HEK293 (cell line): ENCODE data around the gene ASF1B.

Experiments
- BCL11B ChIP-seq: fragments of 450-650 bp; formaldehyde crosslinking; IDR thresholded peaks from 2 replicates; pipeline ENCODE4 v1.5.1; 2016; ENCODE audit warnings: low read depth, missing biosample characterization, missing genetic modification characterization
- KLF1 ChIP-seq: fragments of 450-650 bp; formaldehyde crosslinking; IDR thresholded peaks from 2 replicates; pipeline ENCODE4 v1.5.1; 2016; ENCODE audit warnings: missing biosample characterization, missing genetic modification characterization
- KLF10 ChIP-seq: fragments of 450-650 bp; IDR thresholded peaks from 2 replicates; pipeline ENCODE4 v1.5.1; 2018; ENCODE audit warnings: missing biosample characterization, mild to moderate bottlenecking, missing genetic modification characterization
- KLF17 ChIP-seq: fragments of 450-650 bp; formaldehyde crosslinking; IDR thresholded peaks from 2 replicates; pipeline ENCODE4 v1.5.1; 2016; ENCODE audit warnings: missing biosample characterization, missing genetic modification characterization
- MYNN ChIP-seq: fragments of 450-650 bp; formaldehyde crosslinking; IDR thresholded peaks from 2 replicates; pipeline ENCODE4 v1.5.1; 2016; ENCODE audit warnings: missing biosample characterization, missing genetic modification characterization, borderline replicate concordance
- PRDM10 ChIP-seq: fragments of 450-650 bp; formaldehyde crosslinking; IDR thresholded peaks from 2 replicates; pipeline ENCODE4 v1.5.1; 2016; ENCODE audit warnings: missing biosample characterization, missing genetic modification characterization
- SCRT1 ChIP-seq: fragments of 450-650 bp; formaldehyde crosslinking; IDR thresholded peaks from 2 replicates; pipeline ENCODE4 v1.5.1; 2016; ENCODE audit warnings: missing biosample characterization, missing genetic modification characterization, borderline replicate concordance
- SCRT2 ChIP-seq: fragments of 450-650 bp; formaldehyde crosslinking; IDR thresholded peaks from 2 replicates; pipeline ENCODE4 v1.5.1; 2016; ENCODE audit warnings: missing biosample characterization, missing genetic modification characterization
- SP2 ChIP-seq: fragments of 450-650 bp; formaldehyde crosslinking; IDR thresholded peaks from 2 replicates; pipeline ENCODE4 v1.5.1; 2016; ENCODE audit warnings: missing biosample characterization, missing genetic modification characterization
- SP3 ChIP-seq: fragments of 450-650 bp; formaldehyde crosslinking; IDR thresholded peaks from 2 replicates; pipeline ENCODE4 v1.5.1; 2016; ENCODE audit warnings: missing biosample characterization, missing genetic modification characterization
- TCF7L2 ChIP-seq: IDR thresholded peaks from 2 replicates; pipeline ENCODE4 v1.6.1; 2011; ENCODE audit warnings: low read depth, mild to moderate bottlenecking, inconsistent platforms, low read length, moderate library complexity, borderline replicate concordance
- ZNF114 ChIP-seq: fragments of 450-650 bp; formaldehyde crosslinking; IDR thresholded peaks from 2 replicates; pipeline ENCODE4 v1.5.0; 2017; ENCODE audit warnings: missing biosample characterization, missing genetic modification characterization
- ZNF148 ChIP-seq: fragments of 450-650 bp; formaldehyde crosslinking; IDR thresholded peaks from 2 replicates; pipeline ENCODE4 v1.5.0; 2017; ENCODE audit warnings: missing biosample characterization, missing genetic modification characterization, borderline replicate concordance
- ZNF335 ChIP-seq: fragments of 450-650 bp; formaldehyde crosslinking; conservative IDR thresholded peaks from 2 replicates; pipeline ENCODE4 v1.5.1; 2016; ENCODE audit warnings: missing biosample characterization, missing genetic modification characterization
- ZNF549 ChIP-seq: fragments of 450-650 bp; IDR thresholded peaks from 2 replicates; pipeline ENCODE4 v1.5.1; 2018; ENCODE audit warnings: missing biosample characterization, missing genetic modification characterization, mild to moderate bottlenecking, inconsistent platforms, moderate library complexity
- ZNF558 ChIP-seq: fragments of 450-650 bp; formaldehyde crosslinking; IDR thresholded peaks from 2 replicates; pipeline ENCODE4 v1.5.1; 2016; ENCODE audit warnings: missing biosample characterization, missing genetic modification characterization
- ZNF629 ChIP-seq: fragments of 450-650 bp; formaldehyde crosslinking; IDR thresholded peaks from 2 replicates; pipeline ENCODE4 v1.5.1; 2017; ENCODE audit warnings: missing biosample characterization, missing genetic modification characterization
- ZNF660 ChIP-seq: fragments of 450-650 bp; IDR thresholded peaks from 2 replicates; pipeline ENCODE4 v1.5.1; 2018; ENCODE audit warnings: missing biosample characterization, mild to moderate bottlenecking, missing genetic modification characterization
- TF ChIP-seq, protein P1 (sequence below): fragments of 450-650 bp; formaldehyde crosslinking; conservative IDR thresholded peaks from 2 replicates; pipeline ENCODE4 v1.5.1; 2016; ENCODE audit warnings: low read depth, missing biosample characterization, missing genetic modification characterization
- TF ChIP-seq, protein P2 (sequence below): fragments of 450-650 bp; formaldehyde crosslinking; IDR thresholded peaks from 2 replicates; pipeline ENCODE4 v1.5.1; 2017; ENCODE audit warnings: missing biosample characterization, missing genetic modification characterization
- TF ChIP-seq, protein P3 (sequence below): fragments of 450-650 bp; formaldehyde crosslinking; IDR thresholded peaks from 2 replicates; pipeline ENCODE4 v1.5.1; 2016; ENCODE audit warnings: missing biosample characterization, missing genetic modification characterization

The ASF1B gene

GRCh38 chr19:14072535-14073260 lies 63.7 kb downstream of the ASF1B start, which contains the start of gene MISP3 (continued):
- TF ChIP-seq, protein P1, sequence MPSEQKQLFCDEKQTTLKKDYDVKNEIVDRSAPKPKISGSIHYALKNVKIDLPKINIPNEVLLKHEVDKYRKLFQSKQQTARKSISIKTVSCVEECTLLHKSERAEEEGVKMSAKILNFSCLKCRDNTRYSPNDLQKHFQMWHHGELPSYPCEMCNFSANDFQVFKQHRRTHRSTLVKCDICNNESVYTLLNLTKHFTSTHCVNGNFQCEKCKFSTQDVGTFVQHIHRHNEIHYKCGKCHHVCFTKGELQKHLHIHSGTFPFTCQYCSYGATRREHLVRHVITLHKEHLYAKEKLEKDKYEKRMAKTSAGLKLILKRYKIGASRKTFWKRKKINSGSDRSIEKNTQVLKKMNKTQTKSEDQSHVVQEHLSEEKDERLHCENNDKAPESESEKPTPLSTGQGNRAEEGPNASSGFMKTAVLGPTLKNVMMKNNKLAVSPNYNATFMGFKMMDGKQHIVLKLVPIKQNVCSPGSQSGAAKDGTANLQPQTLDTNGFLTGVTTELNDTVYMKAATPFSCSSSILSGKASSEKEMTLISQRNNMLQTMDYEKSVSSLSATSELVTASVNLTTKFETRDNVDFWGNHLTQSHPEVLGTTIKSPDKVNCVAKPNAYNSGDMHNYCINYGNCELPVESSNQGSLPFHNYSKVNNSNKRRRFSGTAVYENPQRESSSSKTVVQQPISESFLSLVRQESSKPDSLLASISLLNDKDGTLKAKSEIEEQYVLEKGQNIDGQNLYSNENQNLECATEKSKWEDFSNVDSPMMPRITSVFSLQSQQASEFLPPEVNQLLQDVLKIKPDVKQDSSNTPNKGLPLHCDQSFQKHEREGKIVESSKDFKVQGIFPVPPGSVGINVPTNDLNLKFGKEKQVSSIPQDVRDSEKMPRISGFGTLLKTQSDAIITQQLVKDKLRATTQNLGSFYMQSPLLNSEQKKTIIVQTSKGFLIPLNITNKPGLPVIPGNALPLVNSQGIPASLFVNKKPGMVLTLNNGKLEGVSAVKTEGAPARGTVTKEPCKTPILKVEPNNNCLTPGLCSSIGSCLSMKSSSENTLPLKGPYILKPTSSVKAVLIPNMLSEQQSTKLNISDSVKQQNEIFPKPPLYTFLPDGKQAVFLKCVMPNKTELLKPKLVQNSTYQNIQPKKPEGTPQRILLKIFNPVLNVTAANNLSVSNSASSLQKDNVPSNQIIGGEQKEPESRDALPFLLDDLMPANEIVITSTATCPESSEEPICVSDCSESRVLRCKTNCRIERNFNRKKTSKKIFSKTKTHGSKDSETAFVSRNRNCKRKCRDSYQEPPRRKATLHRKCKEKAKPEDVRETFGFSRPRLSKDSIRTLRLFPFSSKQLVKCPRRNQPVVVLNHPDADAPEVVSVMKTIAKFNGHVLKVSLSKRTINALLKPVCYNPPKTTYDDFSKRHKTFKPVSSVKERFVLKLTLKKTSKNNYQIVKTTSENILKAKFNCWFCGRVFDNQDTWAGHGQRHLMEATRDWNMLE (tag by site-specific recombination), result no peak
- TF ChIP-seq SCRT2 (tag by site-specific recombination) (peak; percentile 89), KLF10 (tag by site-specific recombination) (peak; percentile 75), KLF1 (tag by site-specific recombination) (peak; percentile 96), ZNF660 (no peak), KLF17 (peak; percentile 16), SCRT1 (tag by site-specific recombination) (no peak), ZNF558 (no peak), ZNF335 (peak; percentile 86), ZNF629 (tag by site-specific recombination) (no peak), SP2 (tag by site-specific recombination) (peak; percentile 69), MYNN (tag by site-specific recombination) (no peak), PRDM10 (tag by site-specific recombination) (peak; percentile 10), ZNF549 (no peak), BCL11B (tag by site-specific recombination) (peak; percentile 47; the same call in 1 of the 2 replicates), ZNF148 (no peak), ZNF114 (tag by site-specific recombination) (no peak), TCF7L2 (no peak), SP3 (tag by site-specific recombination) (peak; percentile 78)
- TF ChIP-seq, protein P2, sequence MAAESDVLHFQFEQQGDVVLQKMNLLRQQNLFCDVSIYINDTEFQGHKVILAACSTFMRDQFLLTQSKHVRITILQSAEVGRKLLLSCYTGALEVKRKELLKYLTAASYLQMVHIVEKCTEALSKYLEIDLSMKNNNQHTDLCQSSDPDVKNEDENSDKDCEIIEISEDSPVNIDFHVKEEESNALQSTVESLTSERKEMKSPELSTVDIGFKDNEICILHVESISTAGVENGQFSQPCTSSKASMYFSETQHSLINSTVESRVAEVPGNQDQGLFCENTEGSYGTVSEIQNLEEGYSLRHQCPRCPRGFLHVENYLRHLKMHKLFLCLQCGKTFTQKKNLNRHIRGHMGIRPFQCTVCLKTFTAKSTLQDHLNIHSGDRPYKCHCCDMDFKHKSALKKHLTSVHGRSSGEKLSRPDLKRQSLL (tag by site-specific recombination), result peak; percentile 89
- TF ChIP-seq, protein P3, sequence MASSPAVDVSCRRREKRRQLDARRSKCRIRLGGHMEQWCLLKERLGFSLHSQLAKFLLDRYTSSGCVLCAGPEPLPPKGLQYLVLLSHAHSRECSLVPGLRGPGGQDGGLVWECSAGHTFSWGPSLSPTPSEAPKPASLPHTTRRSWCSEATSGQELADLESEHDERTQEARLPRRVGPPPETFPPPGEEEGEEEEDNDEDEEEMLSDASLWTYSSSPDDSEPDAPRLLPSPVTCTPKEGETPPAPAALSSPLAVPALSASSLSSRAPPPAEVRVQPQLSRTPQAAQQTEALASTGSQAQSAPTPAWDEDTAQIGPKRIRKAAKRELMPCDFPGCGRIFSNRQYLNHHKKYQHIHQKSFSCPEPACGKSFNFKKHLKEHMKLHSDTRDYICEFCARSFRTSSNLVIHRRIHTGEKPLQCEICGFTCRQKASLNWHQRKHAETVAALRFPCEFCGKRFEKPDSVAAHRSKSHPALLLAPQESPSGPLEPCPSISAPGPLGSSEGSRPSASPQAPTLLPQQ (tag by site-specific recombination), result no peak
- TF ChIP-seq, all 188 proteins: peak for 32
